Measurements from ENCODE around the gene NSUN4. TPM values are rescaled to one million over a fixed set of nuclear protein-coding genes. Genes with fewer than 3 reads are reported as not detected.
"Not testable (repeated sequence)": the region's sequence is repeated elsewhere in the genome, so short reads cannot be mapped to it uniquely, and the experiment has no call there.

Gene NSUN4
- total RNA-seq, 2 experiments from 2014 or later, result 29.1 to 29.9 TPM

- intact Hi-C loops (cut with micrococcal nuclease); H3K9me3 Mint-ChIP-seq; DNase-seq; H3K27ac Mint-ChIP-seq; H3K4me1 Mint-ChIP-seq (ENCODE audit: low read depth); H3K36me3 Mint-ChIP-seq; CTCF ChIA-PET; POLR2A ChIA-PET; H3K4me3 Mint-ChIP-seq; H3K27me3 Mint-ChIP-seq: not testable (repeated sequence)
Observed at GRCh38 chr1:46330381-46330780, 10.2 kb upstream of the NSUN4 start.

GRCh38 chr1:46331786-46332540, 8.6 kb upstream of the NSUN4 start:
- H3K9me3 Mint-ChIP-seq; H3K27ac Mint-ChIP-seq; intact Hi-C loops (cut with micrococcal nuclease); H3K4me3 Mint-ChIP-seq; DNase-seq; H3K36me3 Mint-ChIP-seq; H3K27me3 Mint-ChIP-seq; POLR2A ChIA-PET; H3K4me1 Mint-ChIP-seq (ENCODE audit: low read depth): not testable (repeated sequence)
- CTCF ChIA-PET, result interaction anchor here (1.9 kb wide), 1 partner anchor 15 kb away, joined by 7 read pairs; no protein-coding TSS in a partner anchor

GRCh38 chr1:46333300-46334029, 7.1 kb upstream of the NSUN4 start:
- no peaks in the 10 kb centered on the region for H3K27me3 Mint-ChIP-seq
- no peak overlapping the region for H3K27ac Mint-ChIP-seq
- DNase-seq, result no peak
- no peaks in the 10 kb centered on the region for H3K36me3 Mint-ChIP-seq
- POLR2A ChIA-PET, result no interaction called here
- H3K4me3 Mint-ChIP-seq, result no peak overlapping the region
- intact Hi-C loops (cut with micrococcal nuclease), result no loop called here
- CTCF ChIA-PET, result interaction anchor here (1.0 to 1.9 kb wide), 3 partner anchors 9 to 15 kb away, joined by 3 to 7 read pairs (median 7); no protein-coding TSS in a partner anchor
- no peaks in the 10 kb centered on the region for H3K9me3 Mint-ChIP-seq
- no peaks in the 10 kb centered on the region for H3K4me1 Mint-ChIP-seq (ENCODE audit: low read depth)

- no peaks in the 10 kb centered on the region for H3K9me3 Mint-ChIP-seq
- intact Hi-C loops (cut with micrococcal nuclease), result no loop called here
- no peaks in the 10 kb centered on the region for H3K36me3 Mint-ChIP-seq
- no peak overlapping the region for H3K4me3 Mint-ChIP-seq
- no peak for DNase-seq
- POLR2A ChIA-PET, result no interaction called here
- no peaks in the 10 kb centered on the region for H3K27me3 Mint-ChIP-seq
- H3K4me1 Mint-ChIP-seq (ENCODE audit: low read depth), result peaks cover 2% of the 10 kb centered on the region
- no peak overlapping the region for H3K27ac Mint-ChIP-seq
- CTCF ChIA-PET, result interaction anchor here (1.5 to 1.9 kb wide), 2 partner anchors 8 to 13 kb away, joined by 7 read pairs; no protein-coding TSS in a partner anchor
Observed at GRCh38 chr1:46334030-46334384, 6.6 kb upstream of the NSUN4 start.

GRCh38 chr1:46335081-46335480, 5.5 kb upstream of the NSUN4 start:
- intact Hi-C loops (cut with micrococcal nuclease), result no loop called here
- DNase-seq, result no peak
- CTCF ChIA-PET, result interaction anchor here (1.4 kb wide), 1 partner anchor 13 kb away, joined by 6 read pairs; no protein-coding TSS in a partner anchor
- Mint-ChIP-seq H3K4me3 (no peak overlapping the region), H3K9me3 (no peaks in the 10 kb centered on the region), H3K27me3 (no peaks in the 10 kb centered on the region), H3K27ac (no peak overlapping the region), H3K4me1 (ENCODE audit: low read depth) (peaks cover 8% of the 10 kb centered on the region), H3K36me3 (no peaks in the 10 kb centered on the region)
- POLR2A ChIA-PET, result no interaction called here

GRCh38 chr1:46337409-46337808, 3.2 kb upstream of the NSUN4 start:
- H3K27me3 Mint-ChIP-seq; H3K27ac Mint-ChIP-seq; H3K9me3 Mint-ChIP-seq; intact Hi-C loops (cut with micrococcal nuclease); CTCF ChIA-PET; H3K36me3 Mint-ChIP-seq; H3K4me3 Mint-ChIP-seq; DNase-seq; POLR2A ChIA-PET: not testable (repeated sequence)
- H3K4me1 Mint-ChIP-seq (ENCODE audit: low read depth), result peaks cover 24% of the 10 kb centered on the region

- H3K27ac Mint-ChIP-seq, result peak overlapping the region; percentile 98
- CTCF ChIA-PET, result interaction anchor here (1.1 to 4.1 kb wide), 6 partner anchors 8 to 118 kb away, joined by 3 to 19 read pairs (median 6); partner anchors contain the start of genes LRRC41, RAD54L and UQCRH
- no peak for DNase-seq
- H3K9me3 Mint-ChIP-seq, result no peaks in the 10 kb centered on the region
- POLR2A ChIA-PET, result interaction anchor here (1.4 to 2.0 kb wide), 2 partner anchors 23 to 38 kb away, joined by 4 to 15 read pairs; partner anchors contain the start of genes LRRC41 and UQCRH
- H3K4me1 Mint-ChIP-seq (ENCODE audit: low read depth), result peaks cover 44% of the 10 kb centered on the region
- no peaks in the 10 kb centered on the region for H3K27me3 Mint-ChIP-seq
- peak overlapping the region; percentile 94 for H3K4me3 Mint-ChIP-seq
- H3K36me3 Mint-ChIP-seq, result peaks cover 21% of the 10 kb centered on the region
- intact Hi-C loops (cut with micrococcal nuclease), result loop anchor here (1.0 to 10.0 kb wide), 2 partner anchors 94 to 263 kb away; partner anchors contain the start of genes MKNK1 and RAD54L
Observed at GRCh38 chr1:46341222-46342083, 846 bp downstream of the NSUN4 start.

GRCh38 chr1:46342084-46342656, 1.6 kb downstream of the NSUN4 start:
- DNase-seq, result peak; percentile 24
- Mint-ChIP-seq H3K4me3 (peak overlapping the region; percentile 94), H3K9me3 (no peaks in the 10 kb centered on the region), H3K27ac (peak overlapping the region; percentile 98), H3K36me3 (peaks cover 26% of the 10 kb centered on the region), H3K27me3 (no peaks in the 10 kb centered on the region), H3K4me1 (ENCODE audit: low read depth) (peaks cover 48% of the 10 kb centered on the region)
- ChIA-PET CTCF (interaction anchor here (1.7 to 4.1 kb wide), 3 partner anchors 9 to 95 kb away, joined by 7 to 19 read pairs (median 16); partner anchors contain the start of genes LRRC41, RAD54L and UQCRH), POLR2A (no interaction called here)
- intact Hi-C loops (cut with micrococcal nuclease), result loop anchor here (10.0 kb wide), 1 partner anchor 263 kb away; the partner anchor contains the start of gene MKNK1

- no peaks in the 10 kb centered on the region for H3K27me3 Mint-ChIP-seq
- DNase-seq, result no peak
- H3K9me3 Mint-ChIP-seq, result no peaks in the 10 kb centered on the region
- ChIA-PET POLR2A (interaction anchor here (0.8 kb wide), 1 partner anchor 57 kb away, joined by 3 read pairs; no protein-coding TSS in a partner anchor), CTCF (interaction anchor here (1.7 to 4.1 kb wide), 3 partner anchors 9 to 95 kb away, joined by 7 to 19 read pairs (median 16); partner anchors contain the start of genes LRRC41, RAD54L and UQCRH)
- H3K4me3 Mint-ChIP-seq, result peak overlapping the region; percentile 94
- H3K27ac Mint-ChIP-seq, result peak overlapping the region; percentile 98
- intact Hi-C loops (cut with micrococcal nuclease), result loop anchor here (10.0 kb wide), 1 partner anchor 262 kb away; the partner anchor contains the start of gene MKNK1
- H3K4me1 Mint-ChIP-seq (ENCODE audit: low read depth), result peaks cover 51% of the 10 kb centered on the region
- peaks cover 32% of the 10 kb centered on the region for H3K36me3 Mint-ChIP-seq
Observed at GRCh38 chr1:46342677-46343350, 2.2 kb downstream of the NSUN4 start.

- Mint-ChIP-seq H3K27me3 (no peaks in the 10 kb centered on the region), H3K36me3 (peaks cover 36% of the 10 kb centered on the region), H3K4me3 (no peak overlapping the region), H3K27ac (no peak overlapping the region), H3K4me1 (ENCODE audit: low read depth) (peaks cover 55% of the 10 kb centered on the region), H3K9me3 (no peaks in the 10 kb centered on the region)
- ChIA-PET CTCF (interaction anchor here (0.7 kb wide), 1 partner anchor 40 kb away, joined by 3 read pairs; the partner anchor contains the start of genes LRRC41 and UQCRH), POLR2A (interaction anchor here (0.8 kb wide), 1 partner anchor 57 kb away, joined by 3 read pairs; no protein-coding TSS in a partner anchor)
- no peak for DNase-seq
- intact Hi-C loops (cut with micrococcal nuclease), result loop anchor here (10.0 kb wide), 1 partner anchor 261 kb away; the partner anchor contains the start of gene MKNK1
Observed at GRCh38 chr1:46343351-46343695, 2.7 kb downstream of the NSUN4 start.
